ENCODE measurements around the gene MORN5.

MORN5 gene

DNA sequence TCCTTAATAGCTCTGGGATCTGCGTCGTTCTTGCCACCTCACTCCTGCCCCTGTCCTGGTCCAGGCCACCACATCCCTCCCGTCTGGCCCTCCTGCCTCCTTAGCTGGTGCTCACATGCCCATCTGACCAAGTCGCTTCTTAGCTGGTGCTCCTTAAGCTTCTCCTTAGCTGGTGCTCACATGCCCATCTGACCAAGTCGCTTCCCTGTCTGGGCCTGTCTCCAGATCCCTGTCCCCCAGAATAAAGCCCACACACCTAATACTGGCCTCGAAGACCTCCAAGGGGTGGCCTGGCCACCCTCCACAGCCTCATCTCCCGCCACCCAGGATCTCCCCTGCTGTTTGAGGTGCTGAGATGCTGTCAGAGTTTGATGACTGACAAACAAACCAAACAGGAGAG is 35.2 kb upstream of the MORN5 start:
- DNase-seq (ENCODE audit: low spot score) = no peak

GRCh38 chr9:122125158-122125508 is 34.6 kb upstream of the MORN5 start:
- peak; percentile 89 for DNase-seq (ENCODE audit: low spot score)

GRCh38 chr9:122125509-122126330 is 34.0 kb upstream of the MORN5 start:
- DNase-seq (ENCODE audit: low spot score) = no peak

DNA sequence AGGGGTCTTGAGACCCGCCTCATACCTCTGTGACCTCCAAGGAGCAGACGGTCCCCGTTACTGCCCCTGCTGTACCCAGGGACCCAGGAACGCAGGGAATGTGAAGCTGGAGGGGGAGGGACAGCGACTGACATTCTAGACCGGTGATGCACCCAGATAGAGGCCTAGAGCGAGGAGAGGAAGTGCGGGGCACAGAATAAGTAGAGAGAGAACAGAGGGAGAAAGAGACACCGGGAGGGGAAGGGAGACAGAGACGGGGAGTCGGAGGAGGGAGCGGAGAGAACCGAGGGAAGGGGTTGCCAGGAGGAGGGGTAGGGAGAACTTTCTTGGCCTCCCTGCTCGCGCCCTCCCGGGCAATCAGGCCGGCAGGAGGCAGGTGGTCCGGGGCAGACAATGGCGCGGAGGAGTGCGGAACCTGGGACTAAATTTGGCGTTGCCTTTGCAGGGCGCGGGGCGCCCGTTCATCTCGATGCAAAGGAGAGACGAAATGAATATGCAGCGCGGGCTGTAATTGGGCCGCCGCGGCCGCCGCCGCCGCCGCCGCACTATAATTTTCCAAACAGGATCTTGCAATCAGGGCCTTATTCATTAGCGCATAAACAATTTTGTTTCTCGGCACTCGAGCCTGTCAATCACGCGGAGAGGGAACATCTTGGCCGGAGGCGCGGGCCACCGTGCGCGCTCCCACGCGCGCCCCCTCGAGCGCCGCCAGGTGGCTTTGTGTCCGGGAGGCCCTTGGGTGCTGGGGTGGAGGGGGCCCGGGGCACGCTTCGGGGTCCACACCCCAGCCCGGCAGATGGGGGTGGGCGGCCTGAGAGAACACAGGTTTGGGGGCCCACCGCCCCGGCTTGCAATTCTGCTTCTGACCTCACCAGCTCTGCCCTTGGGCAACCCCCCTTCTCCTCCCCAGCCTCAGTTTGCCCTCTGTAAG is 33.1 kb upstream of the MORN5 start:
- DNase-seq (ENCODE audit: low spot score) = no peak

GRCh38 chr9:122127396-122127798 is 32.3 kb upstream of the MORN5 start:
- no peak for DNase-seq (ENCODE audit: low spot score)

- DNase-seq (ENCODE audit: low spot score) = no peak
Observed at GRCh38 chr9:122128007-122128968, 31.4 kb upstream of the MORN5 start.

- DNase-seq (ENCODE audit: low spot score) = no peak
Observed at GRCh38 chr9:122128969-122129343, 30.8 kb upstream of the MORN5 start.

DNA sequence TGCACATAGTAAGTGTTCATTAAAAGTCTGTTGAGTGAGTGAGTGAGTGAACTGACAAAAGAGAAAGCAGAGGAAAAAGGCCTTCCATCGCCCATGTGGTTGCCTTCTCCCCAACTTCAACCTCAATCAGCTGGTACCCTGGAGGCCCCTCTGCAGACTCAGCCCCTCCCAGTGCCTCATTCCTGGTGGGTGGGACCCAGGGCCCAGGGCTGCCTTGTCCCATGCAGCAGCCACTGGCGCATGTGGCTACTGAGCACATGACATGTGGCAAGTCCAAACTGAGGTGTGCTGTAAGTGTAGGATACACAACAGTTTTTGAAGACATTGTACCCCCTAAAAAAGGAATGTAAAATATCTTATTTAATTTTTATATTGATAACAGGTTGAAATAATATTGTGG is 29.7 kb upstream of the MORN5 start:
- DNase-seq (ENCODE audit: low spot score) = peak; percentile 50

- no peak for DNase-seq (ENCODE audit: low spot score)
Observed at GRCh38 chr9:122130837-122131236, 28.9 kb upstream of the MORN5 start.

GRCh38 chr9:122131401-122132001 is 28.2 kb upstream of the MORN5 start:
- peak; percentile 59 for DNase-seq (ENCODE audit: low spot score)

DNA sequence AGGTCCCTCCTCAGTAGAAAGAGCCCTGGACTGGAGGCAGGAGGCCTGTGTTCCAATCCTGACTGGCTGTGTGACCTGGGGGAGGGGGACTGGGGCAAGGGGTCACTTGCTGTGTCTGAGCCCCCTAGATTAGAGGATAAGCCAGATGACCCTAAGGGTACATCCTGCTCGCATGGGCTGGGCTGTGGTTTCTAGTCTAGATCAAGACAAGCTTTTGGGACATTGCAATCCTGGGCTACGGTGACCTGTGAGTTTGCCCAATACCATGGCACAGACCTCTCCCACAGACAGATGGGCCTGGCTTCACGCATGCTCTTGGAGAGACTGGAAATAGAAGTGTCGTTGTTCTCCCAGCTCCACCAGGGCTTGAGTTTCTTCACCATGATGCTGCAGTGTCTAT is 27.2 kb upstream of the MORN5 start:
- no peak for DNase-seq (ENCODE audit: low spot score)

GRCh38 chr9:122133263-122133983 is 26.3 kb upstream of the MORN5 start:
- DNase-seq (ENCODE audit: low spot score) = no peak

DNA sequence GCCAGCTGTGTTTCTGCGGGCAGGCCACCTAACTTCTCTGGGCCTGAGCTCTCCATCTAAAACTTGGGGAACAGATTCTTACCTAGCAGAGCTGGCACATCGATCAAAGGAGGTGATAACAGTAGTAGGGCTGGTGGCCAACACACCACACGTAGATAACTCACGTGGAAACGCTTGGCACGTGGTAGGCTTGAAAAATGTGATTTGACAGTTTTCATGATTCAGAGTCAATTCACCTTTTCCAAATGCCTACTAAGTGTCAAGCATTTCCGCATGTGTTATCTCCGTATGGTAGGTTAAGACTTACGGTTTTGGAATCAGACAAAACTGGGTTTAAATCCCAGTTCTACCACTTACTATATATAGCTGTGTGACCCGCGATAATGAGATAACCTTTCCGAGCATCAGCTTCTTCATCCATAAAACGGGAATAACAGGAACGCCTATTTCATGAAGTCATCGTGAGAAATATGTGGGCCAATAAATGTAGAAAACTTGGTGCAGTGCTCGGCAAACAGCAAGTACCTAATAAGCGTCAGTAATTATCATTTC is 25.6 kb upstream of the MORN5 start:
- no peak for DNase-seq (ENCODE audit: low spot score)

DNA sequence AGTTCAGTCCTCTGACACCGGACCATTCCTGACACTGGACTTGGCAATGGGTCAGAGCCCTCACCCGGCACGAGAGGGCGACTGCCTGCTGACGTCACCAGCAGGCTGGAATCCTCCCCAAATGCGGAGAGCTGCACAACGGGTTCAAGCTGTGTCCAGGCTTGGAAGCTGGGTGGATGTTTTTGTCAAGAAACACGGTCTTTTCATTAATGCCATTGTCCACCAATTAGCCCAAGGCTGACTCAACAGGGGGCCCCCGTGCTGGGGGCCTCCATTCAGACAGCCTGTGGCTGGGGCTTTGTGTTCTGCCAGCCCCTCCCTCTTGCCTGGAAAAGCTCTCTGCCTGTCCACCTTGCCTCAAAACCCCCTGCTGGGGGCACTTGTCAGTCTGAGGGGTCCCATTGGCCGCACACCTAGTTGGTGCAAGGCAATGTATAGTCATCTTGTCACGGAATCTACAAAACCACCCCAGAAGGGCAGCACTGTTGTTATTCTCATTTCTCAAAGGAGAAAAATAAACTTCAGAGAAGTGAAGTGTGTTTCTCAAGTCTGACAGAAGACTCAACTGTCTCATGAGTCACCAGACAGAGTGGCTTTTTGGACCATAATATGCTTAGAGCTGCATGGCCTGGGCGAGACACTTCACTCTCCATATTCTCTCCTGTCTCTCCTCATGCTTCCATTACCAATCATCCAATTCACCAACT is 24.7 kb upstream of the MORN5 start:
- DNase-seq (ENCODE audit: low spot score) = no peak

GRCh38 chr9:122135529-122135859 is 24.2 kb upstream of the MORN5 start:
- no peak for DNase-seq (ENCODE audit: low spot score)

DNA sequence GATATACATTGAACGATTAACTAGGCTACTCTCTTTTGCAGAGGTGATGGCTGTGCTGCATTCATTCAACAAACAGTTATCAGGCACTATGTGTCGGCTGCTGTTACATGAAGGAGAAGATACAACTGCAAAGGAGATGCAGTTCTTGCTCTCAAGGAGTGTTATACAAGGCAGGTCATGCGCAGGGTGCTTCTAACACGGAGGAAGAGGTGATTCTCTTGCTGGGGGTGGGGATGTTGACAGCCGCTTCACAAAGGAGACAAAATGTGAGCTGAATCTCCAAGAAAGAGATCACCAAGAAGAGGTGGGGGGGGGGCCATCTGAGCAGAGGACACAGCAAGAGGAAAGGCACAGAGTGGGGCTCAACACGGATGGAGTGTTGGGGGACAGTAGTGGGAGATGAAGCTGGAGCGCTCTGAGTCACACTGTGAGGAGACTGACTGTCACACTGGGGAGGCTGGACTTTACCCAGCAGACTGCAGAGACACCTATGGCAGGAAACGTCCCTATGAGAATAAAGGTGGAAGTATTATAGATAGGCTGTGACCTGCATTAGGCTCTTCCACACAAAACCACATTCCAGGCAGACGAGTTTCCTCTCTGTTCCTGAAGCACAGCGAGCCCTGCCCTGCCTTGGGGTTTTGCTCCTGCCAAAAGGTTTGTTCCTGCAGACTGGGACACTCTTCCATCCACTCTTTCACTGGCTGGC is 21.0 kb upstream of the MORN5 start:
- no peak for DNase-seq (ENCODE audit: low spot score)

DNA sequence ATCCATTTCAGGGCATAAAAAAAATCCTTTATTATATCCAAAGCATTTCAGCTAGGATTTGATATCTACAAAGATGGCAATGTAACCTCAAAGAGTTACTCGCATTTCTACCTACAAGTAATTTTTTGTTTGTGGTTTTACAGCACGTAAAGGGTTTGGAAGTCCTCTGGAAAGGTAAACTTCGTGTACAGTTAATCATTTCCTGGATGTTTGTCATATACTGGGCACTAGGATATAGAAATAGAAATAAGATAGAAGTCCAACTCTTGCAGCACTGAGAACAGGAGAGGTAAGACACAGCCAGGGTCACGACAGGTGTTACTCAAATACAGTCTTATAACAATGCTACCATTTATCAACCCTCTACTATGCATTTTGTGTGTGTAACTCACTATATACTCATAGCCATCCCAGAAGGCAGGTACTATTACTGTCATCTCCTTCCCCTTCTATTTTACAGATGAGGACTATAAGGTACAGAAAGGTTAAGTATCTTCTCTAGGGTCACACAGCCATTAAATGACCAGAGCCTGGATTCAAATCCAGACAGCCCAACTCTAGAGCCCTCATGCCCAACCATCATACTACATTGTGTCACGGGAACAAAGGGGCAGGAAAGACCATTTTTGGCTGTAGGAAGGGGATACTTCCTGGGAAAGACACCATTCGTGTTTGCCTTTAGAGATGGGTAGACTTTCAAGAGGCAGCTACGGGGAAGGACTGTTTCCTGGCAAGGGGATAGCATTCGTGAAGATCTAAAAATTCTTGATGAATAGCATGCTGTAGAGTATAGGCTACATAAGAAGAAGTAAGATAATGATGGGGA is 19.1 kb upstream of the MORN5 start:
- DNase-seq (ENCODE audit: low spot score) = no peak

- DNase-seq (ENCODE audit: low spot score) = no peak
Observed at GRCh38 chr9:122141671-122142070, 18.0 kb upstream of the MORN5 start.

GRCh38 chr9:122143296-122143695 is 16.4 kb upstream of the MORN5 start:
- DNase-seq (ENCODE audit: low spot score) = no peak

Data from left forelimb (tissue), 1 donor.